ENCODE data around the gene GAGE12G. TPM values are rescaled to one million over a fixed set of nuclear protein-coding genes. Genes with fewer than 3 reads are reported as not detected.
"Not testable (repeated sequence)": the region's sequence is repeated elsewhere in the genome, so short reads cannot be mapped to it uniquely, and the experiment has no call there.

The GAGE12G gene
- total RNA-seq (2022) (not detected in 2 replicates), Bru-seq, nascent RNA (not detected), BruChase-seq, experiment 1, labeled RNA remaining after a 6-hour chase (not detected), BruChase-seq, experiment 2, labeled RNA remaining after a 2-hour chase (not detected)
- long read RNA-seq = 0 reads

GRCh38 chrX:49570100-49570499 is at the start of gene GAGE12G:
TSS of gene GAGE12G (plus strand) at chrX:49570400. CDS start at chrX:49571555, 1,155 bp downstream.
- BruUV-seq (replicated peaks); H3K9me3 Mint-ChIP-seq (ENCODE audit: low read depth, unreplicated experiment); DNase-seq; H3K27me3 Mint-ChIP-seq (ENCODE audit: unreplicated experiment); H3K4me3 Mint-ChIP-seq (ENCODE audit: low read depth, unreplicated experiment); H3K36me3 Mint-ChIP-seq (ENCODE audit: insufficient read depth, unreplicated experiment); CTCF ChIA-PET; intact Hi-C loops (cut with micrococcal nuclease; ENCODE audit: unreplicated experiment); H3K4me1 Mint-ChIP-seq (ENCODE audit: low read depth, unreplicated experiment); H3K27ac Mint-ChIP-seq (ENCODE audit: unreplicated experiment): not testable (repeated sequence)

- intact Hi-C loops (cut with micrococcal nuclease; ENCODE audit: unreplicated experiment); H3K4me3 Mint-ChIP-seq (ENCODE audit: low read depth, unreplicated experiment); H3K27me3 Mint-ChIP-seq (ENCODE audit: unreplicated experiment); H3K9me3 Mint-ChIP-seq (ENCODE audit: low read depth, unreplicated experiment); H3K4me1 Mint-ChIP-seq (ENCODE audit: low read depth, unreplicated experiment); H3K27ac Mint-ChIP-seq (ENCODE audit: unreplicated experiment); DNase-seq; BruUV-seq (replicated peaks); CTCF ChIA-PET; H3K36me3 Mint-ChIP-seq (ENCODE audit: insufficient read depth, unreplicated experiment): not testable (repeated sequence)
Measured at GRCh38 chrX:49531877-49532276, 38.3 kb upstream of the GAGE12G start, which contains the start of gene GAGE12C. TSS of gene GAGE12C (plus strand) at chrX:49532177. CDS start at chrX:49533332, 1,155 bp downstream.

GRCh38 chrX:49541433-49541832 is 28.8 kb upstream of the GAGE12G start, which contains the start of gene GAGE12D:
TSS of gene GAGE12D (plus strand) at chrX:49541733. CDS start at chrX:49542888, 1,155 bp downstream.
- H3K36me3 Mint-ChIP-seq (ENCODE audit: insufficient read depth, unreplicated experiment); DNase-seq; H3K9me3 Mint-ChIP-seq (ENCODE audit: low read depth, unreplicated experiment); H3K27ac Mint-ChIP-seq (ENCODE audit: unreplicated experiment); BruUV-seq (replicated peaks); H3K27me3 Mint-ChIP-seq (ENCODE audit: unreplicated experiment); intact Hi-C loops (cut with micrococcal nuclease; ENCODE audit: unreplicated experiment); H3K4me3 Mint-ChIP-seq (ENCODE audit: low read depth, unreplicated experiment); CTCF ChIA-PET; H3K4me1 Mint-ChIP-seq (ENCODE audit: low read depth, unreplicated experiment): not testable (repeated sequence)

- H3K4me3 Mint-ChIP-seq (ENCODE audit: low read depth, unreplicated experiment); H3K27me3 Mint-ChIP-seq (ENCODE audit: unreplicated experiment); H3K9me3 Mint-ChIP-seq (ENCODE audit: low read depth, unreplicated experiment); DNase-seq; intact Hi-C loops (cut with micrococcal nuclease; ENCODE audit: unreplicated experiment); H3K27ac Mint-ChIP-seq (ENCODE audit: unreplicated experiment); H3K36me3 Mint-ChIP-seq (ENCODE audit: insufficient read depth, unreplicated experiment); BruUV-seq (replicated peaks); H3K4me1 Mint-ChIP-seq (ENCODE audit: low read depth, unreplicated experiment); CTCF ChIA-PET: not testable (repeated sequence)
Measured at GRCh38 chrX:49550989-49551388, 19.2 kb upstream of the GAGE12G start, which contains the start of gene GAGE12E. TSS of gene GAGE12E (plus strand) at chrX:49551289. CDS start at chrX:49552444, 1,155 bp downstream.

- H3K27me3 Mint-ChIP-seq (ENCODE audit: unreplicated experiment); H3K4me3 Mint-ChIP-seq (ENCODE audit: low read depth, unreplicated experiment); H3K36me3 Mint-ChIP-seq (ENCODE audit: insufficient read depth, unreplicated experiment); DNase-seq; H3K27ac Mint-ChIP-seq (ENCODE audit: unreplicated experiment); CTCF ChIA-PET; H3K9me3 Mint-ChIP-seq (ENCODE audit: low read depth, unreplicated experiment); intact Hi-C loops (cut with micrococcal nuclease; ENCODE audit: unreplicated experiment); BruUV-seq (replicated peaks); H3K4me1 Mint-ChIP-seq (ENCODE audit: low read depth, unreplicated experiment): not testable (repeated sequence)
Measured at GRCh38 chrX:49560542-49560941, 9.7 kb upstream of the GAGE12G start, which contains the start of gene GAGE12F. TSS of gene GAGE12F (plus strand) at chrX:49560842. CDS start at chrX:49561997, 1,155 bp downstream.

GRCh38 chrX:49568728-49569127 is 1.5 kb upstream of the GAGE12G start:
- H3K9me3 Mint-ChIP-seq (ENCODE audit: low read depth, unreplicated experiment); H3K27me3 Mint-ChIP-seq (ENCODE audit: unreplicated experiment); H3K4me3 Mint-ChIP-seq (ENCODE audit: low read depth, unreplicated experiment); intact Hi-C loops (cut with micrococcal nuclease; ENCODE audit: unreplicated experiment); H3K36me3 Mint-ChIP-seq (ENCODE audit: insufficient read depth, unreplicated experiment); CTCF ChIA-PET; DNase-seq; H3K27ac Mint-ChIP-seq (ENCODE audit: unreplicated experiment); H3K4me1 Mint-ChIP-seq (ENCODE audit: low read depth, unreplicated experiment); BruUV-seq (replicated peaks): not testable (repeated sequence)

- not testable (repeated sequence) for H3K4me1 Mint-ChIP-seq (ENCODE audit: low read depth, unreplicated experiment); H3K27me3 Mint-ChIP-seq (ENCODE audit: unreplicated experiment)
Measured at GRCh38 chrX:49569152-49569551, 1.0 kb upstream of the GAGE12G start.

GRCh38 chrX:49579649-49580048 is 9.4 kb downstream of the GAGE12G start, which contains the start of gene GAGE12H:
TSS of gene GAGE12H (plus strand) at chrX:49579949. CDS start at chrX:49581104, 1,155 bp downstream.
- DNase-seq; BruUV-seq (replicated peaks); H3K36me3 Mint-ChIP-seq (ENCODE audit: insufficient read depth, unreplicated experiment); H3K9me3 Mint-ChIP-seq (ENCODE audit: low read depth, unreplicated experiment); H3K4me3 Mint-ChIP-seq (ENCODE audit: low read depth, unreplicated experiment); intact Hi-C loops (cut with micrococcal nuclease; ENCODE audit: unreplicated experiment); H3K27me3 Mint-ChIP-seq (ENCODE audit: unreplicated experiment); H3K4me1 Mint-ChIP-seq (ENCODE audit: low read depth, unreplicated experiment); H3K27ac Mint-ChIP-seq (ENCODE audit: unreplicated experiment); CTCF ChIA-PET: not testable (repeated sequence)

More at GRCh38 chrX:49569152-49569551, 1.0 kb upstream of the GAGE12G start:
- BruUV-seq (replicated peaks); H3K9me3 Mint-ChIP-seq (ENCODE audit: low read depth, unreplicated experiment); H3K36me3 Mint-ChIP-seq (ENCODE audit: insufficient read depth, unreplicated experiment); CTCF ChIA-PET; H3K27ac Mint-ChIP-seq (ENCODE audit: unreplicated experiment); intact Hi-C loops (cut with micrococcal nuclease; ENCODE audit: unreplicated experiment); H3K4me3 Mint-ChIP-seq (ENCODE audit: low read depth, unreplicated experiment); DNase-seq: not testable (repeated sequence)

- not testable (repeated sequence) for BruUV-seq (replicated peaks); H3K4me3 Mint-ChIP-seq (ENCODE audit: low read depth, unreplicated experiment)
Measured at GRCh38 chrX:49589196-49589595, 19.0 kb downstream of the GAGE12G start, which contains the start of gene GAGE2A. TSS of gene GAGE2A (plus strand) at chrX:49589496. CDS start at chrX:49590651, 1,155 bp downstream.

GRCh38 chrX:49589769-49590478 is 19.7 kb downstream of the GAGE12G start:
- H3K36me3 Mint-ChIP-seq (ENCODE audit: insufficient read depth, unreplicated experiment); H3K27me3 Mint-ChIP-seq (ENCODE audit: unreplicated experiment); H3K27ac Mint-ChIP-seq (ENCODE audit: unreplicated experiment); BruUV-seq (replicated peaks); CTCF ChIA-PET; H3K9me3 Mint-ChIP-seq (ENCODE audit: low read depth, unreplicated experiment); H3K4me1 Mint-ChIP-seq (ENCODE audit: low read depth, unreplicated experiment); H3K4me3 Mint-ChIP-seq (ENCODE audit: low read depth, unreplicated experiment); intact Hi-C loops (cut with micrococcal nuclease; ENCODE audit: unreplicated experiment): not testable (repeated sequence)
- peak; percentile 8 for DNase-seq

More at GRCh38 chrX:49589196-49589595, 19.0 kb downstream of the GAGE12G start, which contains the start of gene GAGE2A:
- H3K27ac Mint-ChIP-seq (ENCODE audit: unreplicated experiment); H3K27me3 Mint-ChIP-seq (ENCODE audit: unreplicated experiment); H3K36me3 Mint-ChIP-seq (ENCODE audit: insufficient read depth, unreplicated experiment); DNase-seq; CTCF ChIA-PET; intact Hi-C loops (cut with micrococcal nuclease; ENCODE audit: unreplicated experiment); H3K4me1 Mint-ChIP-seq (ENCODE audit: low read depth, unreplicated experiment); H3K9me3 Mint-ChIP-seq (ENCODE audit: low read depth, unreplicated experiment): not testable (repeated sequence)
